ENCODE measurements around the gene PCLO. TPM values are rescaled to one million over a fixed set of nuclear protein-coding genes. Genes with fewer than 3 reads are reported as not detected.

The PCLO gene
- total RNA-seq, 1 donor from 2014 or later: 0.52 TPM

DNA sequence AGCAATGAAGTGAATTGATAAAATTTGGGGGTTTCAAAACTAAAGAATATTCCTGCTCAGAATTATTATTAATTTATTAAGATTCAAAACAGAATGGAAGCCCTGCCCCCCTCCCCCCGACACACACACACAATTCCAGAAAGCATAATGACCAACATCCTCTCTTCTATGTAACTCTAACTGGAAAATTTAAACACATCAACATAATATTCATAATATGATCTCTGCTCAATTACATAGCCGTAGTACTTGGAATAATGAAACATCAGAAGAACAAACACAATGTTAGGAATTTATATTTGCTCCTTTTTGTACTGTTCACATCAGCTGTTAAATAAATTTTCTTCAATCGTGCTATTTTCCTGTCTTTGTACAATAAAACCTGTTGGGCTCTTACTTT is 20.8 kb downstream of the PCLO start:
- Histone ChIP-seq H3K4me1 (ENCODE audit: control insufficient read depth in 3 of 3, insufficient read depth in 3 of 3, low read length in 3 of 3) (no peaks in the 10 kb centered on the region), H3K9me3 (ENCODE audit: control insufficient read depth in 3 of 3, low read length in 3 of 3) (no peaks in the 10 kb centered on the region), H3K9ac (ENCODE audit: low read depth in 1 of 3, low read length in 3 of 3) (no peak overlapping the region)

DNA sequence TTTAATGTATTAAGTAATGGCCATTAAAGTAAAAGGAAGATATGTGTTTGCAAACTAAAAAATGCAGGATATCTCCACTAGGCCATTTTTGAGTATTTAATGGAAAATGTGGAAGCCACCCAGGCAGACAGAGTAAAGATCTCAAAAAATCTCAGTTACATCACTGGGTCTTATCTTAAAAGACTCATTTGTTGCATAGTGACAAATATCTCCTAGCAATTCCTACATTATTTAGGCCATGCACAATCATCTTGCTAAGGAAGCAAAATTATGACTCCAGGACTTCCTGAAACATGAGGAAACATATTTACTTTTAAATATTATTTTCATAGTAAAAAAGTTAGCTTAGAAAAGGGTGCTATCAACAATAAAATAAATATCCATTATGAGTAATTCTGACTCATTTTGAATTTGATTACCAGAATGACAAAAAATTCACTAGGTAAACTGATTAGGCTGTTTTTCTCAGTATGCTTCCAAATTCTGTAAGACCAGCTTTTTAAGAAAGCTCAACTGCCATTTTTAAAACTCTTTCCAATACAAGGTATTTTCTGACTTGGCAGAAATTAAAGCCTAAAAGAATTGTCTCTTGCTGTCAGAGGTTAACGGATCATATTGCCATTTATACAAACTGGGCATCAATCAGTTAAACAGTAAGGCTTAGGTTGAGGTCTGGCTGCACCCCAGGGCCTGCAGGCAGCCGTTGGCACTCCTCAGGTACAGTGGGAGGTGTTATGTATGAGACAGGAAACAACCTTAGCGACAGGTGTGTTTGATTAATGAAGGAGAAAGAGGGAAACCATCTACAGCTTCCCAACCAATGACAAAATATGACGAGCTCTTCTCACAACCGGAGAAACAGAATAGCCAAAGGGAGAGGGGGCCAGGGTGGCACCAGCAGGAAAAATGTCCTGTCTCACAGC is 31.8 kb downstream of the PCLO start:
- no peaks in the 10 kb centered on the region for H3K27me3 ChIP-seq (ENCODE audit: control insufficient read depth in 3 of 3, insufficient read depth in 3 of 3, low read length in 3 of 3)
- H3K36me3 ChIP-seq (ENCODE audit: control insufficient read depth in 3 of 3, insufficient read depth in 3 of 3, low read length in 3 of 3): no peaks in the 10 kb centered on the region
- no peak overlapping the region for H3K27ac ChIP-seq (ENCODE audit: low read depth, low read length)
- H3K9me3 ChIP-seq (ENCODE audit: control insufficient read depth in 3 of 3, low read length in 3 of 3): no peaks in the 10 kb centered on the region
- H3K4me1 ChIP-seq (ENCODE audit: control insufficient read depth in 3 of 3, insufficient read depth in 3 of 3, low read length in 3 of 3): no peaks in the 10 kb centered on the region
- H3K4me3 ChIP-seq (ENCODE audit: low read length in 3 of 3): no peak overlapping the region
- no peak overlapping the region for H3K9ac ChIP-seq (ENCODE audit: low read depth in 1 of 3, low read length in 3 of 3)

More for the DNA sequence above, 20.8 kb downstream of the PCLO start:
- Histone ChIP-seq H3K27ac (ENCODE audit: low read depth, low read length) (no peak overlapping the region), H3K27me3 (ENCODE audit: control insufficient read depth in 3 of 3, insufficient read depth in 3 of 3, low read length in 3 of 3) (no peaks in the 10 kb centered on the region), H3K36me3 (ENCODE audit: control insufficient read depth in 3 of 3, insufficient read depth in 3 of 3, low read length in 3 of 3) (no peaks in the 10 kb centered on the region), H3K4me3 (ENCODE audit: low read length in 3 of 3) (no peak overlapping the region)

DNA sequence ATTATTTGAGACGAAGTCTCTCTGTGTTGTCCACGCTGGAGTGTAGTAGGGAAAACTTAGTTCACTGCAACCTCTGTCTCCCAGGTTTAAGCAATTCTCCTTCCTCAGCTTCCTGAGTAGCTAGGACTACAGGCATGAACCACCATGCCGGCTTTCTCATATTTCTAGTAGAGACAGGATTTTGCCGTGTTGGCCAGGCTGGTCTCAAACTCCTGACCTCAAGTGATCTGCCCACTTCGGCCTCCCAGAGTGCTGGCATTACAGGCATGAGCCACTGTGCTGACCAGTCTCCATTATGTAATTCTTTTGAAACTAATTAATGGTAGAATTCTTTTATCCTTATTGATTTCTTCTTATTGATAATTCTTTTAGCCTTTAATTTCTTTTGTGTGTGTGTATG is 32.5 kb downstream of the PCLO start:
- no peaks in the 10 kb centered on the region for H3K9me3 ChIP-seq (ENCODE audit: control insufficient read depth in 3 of 3, low read length in 3 of 3)
- no peaks in the 10 kb centered on the region for H3K27me3 ChIP-seq (ENCODE audit: control insufficient read depth in 3 of 3, insufficient read depth in 3 of 3, low read length in 3 of 3)
- H3K9ac ChIP-seq (ENCODE audit: low read depth in 1 of 3, low read length in 3 of 3): no peak overlapping the region

DNA sequence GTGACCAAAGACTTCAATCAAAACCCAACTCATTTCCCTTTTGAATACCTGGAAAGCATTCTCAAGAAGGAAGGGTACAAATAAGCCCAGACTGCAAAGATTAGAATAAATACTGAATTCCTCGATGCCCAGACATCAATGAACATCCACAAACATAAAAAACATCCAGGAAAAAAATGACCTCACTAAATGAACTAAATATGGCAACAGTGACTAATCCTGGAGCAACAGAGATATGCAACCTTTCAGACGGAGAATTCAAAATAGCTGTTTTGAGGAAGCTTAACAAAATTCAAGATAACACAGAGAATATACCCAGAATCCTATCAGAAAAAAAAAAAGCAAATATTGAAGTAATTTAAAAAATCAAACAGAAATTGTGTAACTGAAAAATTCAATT is 43.2 kb downstream of the PCLO start:
- H3K27ac ChIP-seq (ENCODE audit: low read depth, low read length): no peak overlapping the region
- no peaks in the 10 kb centered on the region for H3K9me3 ChIP-seq (ENCODE audit: control insufficient read depth in 3 of 3, low read length in 3 of 3)
- H3K9ac ChIP-seq (ENCODE audit: low read depth in 1 of 3, low read length in 3 of 3): no peak overlapping the region
- H3K27me3 ChIP-seq (ENCODE audit: control insufficient read depth in 3 of 3, insufficient read depth in 3 of 3, low read length in 3 of 3): no peaks in the 10 kb centered on the region
- no peak overlapping the region for H3K4me3 ChIP-seq (ENCODE audit: low read length in 3 of 3)
- H3K36me3 ChIP-seq (ENCODE audit: control insufficient read depth in 3 of 3, insufficient read depth in 3 of 3, low read length in 3 of 3): no peaks in the 10 kb centered on the region
- no peaks in the 10 kb centered on the region for H3K4me1 ChIP-seq (ENCODE audit: control insufficient read depth in 3 of 3, insufficient read depth in 3 of 3, low read length in 3 of 3)

More for the DNA sequence above, 32.5 kb downstream of the PCLO start:
- no peaks in the 10 kb centered on the region for H3K36me3 ChIP-seq (ENCODE audit: control insufficient read depth in 3 of 3, insufficient read depth in 3 of 3, low read length in 3 of 3)
- no peak overlapping the region for H3K4me3 ChIP-seq (ENCODE audit: low read length in 3 of 3)
- H3K4me1 ChIP-seq (ENCODE audit: control insufficient read depth in 3 of 3, insufficient read depth in 3 of 3, low read length in 3 of 3): no peaks in the 10 kb centered on the region
- no peak overlapping the region for H3K27ac ChIP-seq (ENCODE audit: low read depth, low read length)

DNA sequence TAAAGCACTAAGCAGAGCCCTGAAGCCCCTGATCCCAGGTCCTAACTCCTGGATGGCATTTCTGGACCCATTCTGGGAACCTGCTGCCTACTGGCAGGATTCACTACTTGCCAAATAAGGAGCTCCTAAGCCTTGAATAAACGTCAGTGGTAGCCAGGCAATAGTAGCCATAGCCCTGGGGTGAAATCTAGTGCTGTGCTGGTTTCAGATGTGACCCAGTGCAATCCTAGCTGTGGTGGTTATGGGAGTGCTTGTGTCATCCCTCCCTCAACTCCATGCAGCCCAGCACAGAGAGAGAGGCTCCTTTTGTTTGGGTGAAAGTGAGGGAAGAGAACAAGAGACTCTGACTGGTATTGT is 43.7 kb downstream of the PCLO start:
- no peak overlapping the region for H3K27ac ChIP-seq (ENCODE audit: low read depth, low read length)

DNA sequence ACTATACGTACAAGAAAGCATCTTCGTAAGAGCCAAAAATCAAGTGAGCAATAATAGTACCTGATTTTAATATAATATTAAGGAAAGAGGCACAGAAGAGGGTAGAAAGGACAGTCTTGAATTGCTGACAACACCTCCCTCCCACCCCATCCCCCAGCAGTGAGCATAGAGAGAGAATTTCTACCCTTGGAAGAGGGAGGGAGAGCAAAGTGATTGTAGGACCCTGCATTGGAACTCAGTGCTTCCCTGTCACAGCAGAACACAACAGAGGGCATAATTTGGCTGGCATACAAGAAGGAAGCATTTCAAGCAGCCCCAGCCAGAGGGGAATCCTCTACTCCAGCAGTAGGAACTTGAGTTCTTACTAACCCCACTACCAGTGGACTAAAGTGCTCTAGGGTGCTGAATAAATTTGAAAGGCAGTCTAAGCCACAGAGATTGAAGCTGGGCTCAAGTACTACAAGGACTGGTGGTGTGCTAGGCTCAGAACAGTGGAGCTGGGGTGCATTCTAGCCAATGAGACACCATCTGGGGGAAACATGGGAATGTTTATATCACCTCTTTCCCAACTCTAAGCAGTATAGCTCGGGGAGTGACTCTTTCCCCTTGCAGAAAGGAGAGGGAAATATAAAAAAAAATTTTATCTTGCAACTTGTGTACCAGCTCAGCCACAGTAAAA is 44.2 kb downstream of the PCLO start:
- H3K27me3 ChIP-seq (ENCODE audit: control insufficient read depth in 3 of 3, insufficient read depth in 3 of 3, low read length in 3 of 3): no peaks in the 10 kb centered on the region
- no peak overlapping the region for H3K9ac ChIP-seq (ENCODE audit: low read depth in 1 of 3, low read length in 3 of 3)
- no peaks in the 10 kb centered on the region for H3K36me3 ChIP-seq (ENCODE audit: control insufficient read depth in 3 of 3, insufficient read depth in 3 of 3, low read length in 3 of 3)
- no peaks in the 10 kb centered on the region for H3K9me3 ChIP-seq (ENCODE audit: control insufficient read depth in 3 of 3, low read length in 3 of 3)
- no peak overlapping the region for H3K4me3 ChIP-seq (ENCODE audit: low read length in 3 of 3)
- H3K27ac ChIP-seq (ENCODE audit: low read depth, low read length): no peak overlapping the region
- no peaks in the 10 kb centered on the region for H3K4me1 ChIP-seq (ENCODE audit: control insufficient read depth in 3 of 3, insufficient read depth in 3 of 3, low read length in 3 of 3)

More for the DNA sequence above, 43.7 kb downstream of the PCLO start:
- Histone ChIP-seq H3K36me3 (ENCODE audit: control insufficient read depth in 3 of 3, insufficient read depth in 3 of 3, low read length in 3 of 3) (no peaks in the 10 kb centered on the region), H3K9ac (ENCODE audit: low read depth in 1 of 3, low read length in 3 of 3) (no peak overlapping the region), H3K27me3 (ENCODE audit: control insufficient read depth in 3 of 3, insufficient read depth in 3 of 3, low read length in 3 of 3) (no peaks in the 10 kb centered on the region), H3K9me3 (ENCODE audit: control insufficient read depth in 3 of 3, low read length in 3 of 3) (no peaks in the 10 kb centered on the region), H3K4me1 (ENCODE audit: control insufficient read depth in 3 of 3, insufficient read depth in 3 of 3, low read length in 3 of 3) (no peaks in the 10 kb centered on the region), H3K4me3 (ENCODE audit: low read length in 3 of 3) (no peak overlapping the region)

DNA sequence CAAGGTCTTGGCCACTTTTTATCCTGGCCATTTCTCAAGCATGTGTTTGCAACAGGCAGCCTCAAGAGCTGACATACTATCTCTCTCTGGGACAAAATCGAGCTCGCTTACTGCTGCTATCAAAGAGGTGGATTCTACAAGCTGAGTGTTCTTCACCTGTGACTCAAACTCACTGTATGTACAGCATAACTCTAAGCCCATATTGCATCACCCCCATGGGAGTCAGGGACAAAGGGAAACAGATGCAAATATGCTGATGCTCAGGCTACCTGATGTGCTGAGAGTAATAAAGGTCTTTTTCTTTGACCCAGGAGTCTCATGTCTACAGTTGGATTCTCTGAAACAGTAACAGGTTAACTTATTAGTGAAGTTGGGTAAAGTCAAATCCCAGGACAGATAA is 45.2 kb downstream of the PCLO start:
- no peaks in the 10 kb centered on the region for H3K4me1 ChIP-seq (ENCODE audit: control insufficient read depth in 3 of 3, insufficient read depth in 3 of 3, low read length in 3 of 3)
- no peak overlapping the region for H3K4me3 ChIP-seq (ENCODE audit: low read length in 3 of 3)
- no peaks in the 10 kb centered on the region for H3K9me3 ChIP-seq (ENCODE audit: control insufficient read depth in 3 of 3, low read length in 3 of 3)
- H3K9ac ChIP-seq (ENCODE audit: low read depth in 1 of 3, low read length in 3 of 3): no peak overlapping the region
- no peaks in the 10 kb centered on the region for H3K36me3 ChIP-seq (ENCODE audit: control insufficient read depth in 3 of 3, insufficient read depth in 3 of 3, low read length in 3 of 3)
- H3K27ac ChIP-seq (ENCODE audit: low read depth, low read length): no peak overlapping the region
- H3K27me3 ChIP-seq (ENCODE audit: control insufficient read depth in 3 of 3, insufficient read depth in 3 of 3, low read length in 3 of 3): no peaks in the 10 kb centered on the region

DNA sequence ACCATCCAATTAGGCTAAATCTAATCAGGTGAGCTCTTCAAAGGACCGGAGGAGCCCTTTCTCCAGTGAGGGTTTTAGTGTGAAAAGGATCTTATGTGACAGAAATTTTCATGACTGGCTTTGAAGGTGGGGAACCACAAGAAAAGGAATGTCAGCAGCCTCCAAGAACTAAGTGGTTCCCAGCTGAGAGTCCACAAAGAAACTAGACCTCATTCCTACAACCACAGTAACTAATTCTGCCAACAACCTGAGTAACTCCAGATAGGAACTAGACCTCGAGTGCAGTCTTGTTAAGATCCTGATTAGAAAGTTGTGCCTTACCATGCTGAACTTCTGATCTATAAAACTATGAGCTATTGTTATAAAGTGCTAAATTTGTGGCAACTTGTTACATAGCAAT is 51.3 kb downstream of the PCLO start:
- no peak overlapping the region for H3K4me3 ChIP-seq (ENCODE audit: low read length in 3 of 3)
- no peaks in the 10 kb centered on the region for H3K4me1 ChIP-seq (ENCODE audit: control insufficient read depth in 3 of 3, insufficient read depth in 3 of 3, low read length in 3 of 3)
- no peaks in the 10 kb centered on the region for H3K27me3 ChIP-seq (ENCODE audit: control insufficient read depth in 3 of 3, insufficient read depth in 3 of 3, low read length in 3 of 3)
- H3K36me3 ChIP-seq (ENCODE audit: control insufficient read depth in 3 of 3, insufficient read depth in 3 of 3, low read length in 3 of 3): no peaks in the 10 kb centered on the region
- no peak overlapping the region for H3K27ac ChIP-seq (ENCODE audit: low read depth, low read length)
- H3K9me3 ChIP-seq (ENCODE audit: control insufficient read depth in 3 of 3, low read length in 3 of 3): no peaks in the 10 kb centered on the region
- H3K9ac ChIP-seq (ENCODE audit: low read depth in 1 of 3, low read length in 3 of 3): no peak overlapping the region

DNA sequence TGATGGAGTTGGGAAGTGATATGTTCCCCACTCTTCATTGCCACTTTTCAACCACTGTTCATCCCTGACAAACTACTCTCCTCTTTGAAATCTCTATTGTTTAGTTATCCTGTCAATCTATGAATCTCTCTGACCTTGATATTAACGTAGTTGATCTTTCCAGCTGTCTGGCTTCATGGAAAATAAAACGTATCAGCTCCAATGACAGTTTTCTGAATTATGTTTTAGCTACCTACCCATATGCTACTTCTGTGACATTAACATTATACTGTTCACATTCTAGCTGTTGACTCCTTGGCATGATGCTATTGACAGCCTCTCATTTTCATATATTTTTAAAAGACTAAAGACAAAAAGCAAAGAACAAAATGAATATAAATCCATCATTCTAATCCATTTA is 53.3 kb downstream of the PCLO start:
- Histone ChIP-seq H3K9ac (ENCODE audit: low read depth in 1 of 3, low read length in 3 of 3) (no peak overlapping the region), H3K4me1 (ENCODE audit: control insufficient read depth in 3 of 3, insufficient read depth in 3 of 3, low read length in 3 of 3) (no peaks in the 10 kb centered on the region), H3K27me3 (ENCODE audit: control insufficient read depth in 3 of 3, insufficient read depth in 3 of 3, low read length in 3 of 3) (no peaks in the 10 kb centered on the region), H3K27ac (ENCODE audit: low read depth, low read length) (no peak overlapping the region), H3K9me3 (ENCODE audit: control insufficient read depth in 3 of 3, low read length in 3 of 3) (no peaks in the 10 kb centered on the region), H3K36me3 (ENCODE audit: control insufficient read depth in 3 of 3, insufficient read depth in 3 of 3, low read length in 3 of 3) (no peaks in the 10 kb centered on the region), H3K4me3 (ENCODE audit: low read length in 3 of 3) (no peak overlapping the region)

DNA sequence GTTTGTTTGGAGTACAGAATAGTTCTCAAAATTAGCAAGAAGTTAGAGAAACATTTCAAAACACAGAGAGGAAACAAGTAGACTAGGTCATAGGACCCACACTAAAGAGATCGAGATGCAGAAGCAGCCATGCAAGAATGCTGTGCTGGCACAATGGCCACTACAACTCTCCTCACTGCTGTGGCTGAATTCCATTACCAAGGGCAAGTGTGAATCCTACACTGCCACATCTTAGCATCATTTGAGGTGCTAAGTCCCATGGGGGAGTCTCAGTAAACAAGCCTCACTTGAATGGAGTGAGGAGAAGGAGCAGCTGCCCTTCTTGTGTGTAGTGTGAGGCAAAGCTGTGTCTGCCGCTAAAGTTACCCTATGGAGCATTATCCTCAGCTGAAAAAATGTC is 56.7 kb downstream of the PCLO start:
- Histone ChIP-seq H3K4me1 (ENCODE audit: control insufficient read depth in 3 of 3, insufficient read depth in 3 of 3, low read length in 3 of 3) (no peaks in the 10 kb centered on the region), H3K4me3 (ENCODE audit: low read length in 3 of 3) (no peak overlapping the region), H3K27me3 (ENCODE audit: control insufficient read depth in 3 of 3, insufficient read depth in 3 of 3, low read length in 3 of 3) (no peaks in the 10 kb centered on the region), H3K36me3 (ENCODE audit: control insufficient read depth in 3 of 3, insufficient read depth in 3 of 3, low read length in 3 of 3) (no peaks in the 10 kb centered on the region), H3K9ac (ENCODE audit: low read depth in 1 of 3, low read length in 3 of 3) (no peak overlapping the region), H3K27ac (ENCODE audit: low read depth, low read length) (no peak overlapping the region), H3K9me3 (ENCODE audit: control insufficient read depth in 3 of 3, low read length in 3 of 3) (no peaks in the 10 kb centered on the region)

Data from skeletal muscle tissue (tissue), 4 donors.